ENCODE data around the gene R3HDM2.

Gene R3HDM2

DNA sequence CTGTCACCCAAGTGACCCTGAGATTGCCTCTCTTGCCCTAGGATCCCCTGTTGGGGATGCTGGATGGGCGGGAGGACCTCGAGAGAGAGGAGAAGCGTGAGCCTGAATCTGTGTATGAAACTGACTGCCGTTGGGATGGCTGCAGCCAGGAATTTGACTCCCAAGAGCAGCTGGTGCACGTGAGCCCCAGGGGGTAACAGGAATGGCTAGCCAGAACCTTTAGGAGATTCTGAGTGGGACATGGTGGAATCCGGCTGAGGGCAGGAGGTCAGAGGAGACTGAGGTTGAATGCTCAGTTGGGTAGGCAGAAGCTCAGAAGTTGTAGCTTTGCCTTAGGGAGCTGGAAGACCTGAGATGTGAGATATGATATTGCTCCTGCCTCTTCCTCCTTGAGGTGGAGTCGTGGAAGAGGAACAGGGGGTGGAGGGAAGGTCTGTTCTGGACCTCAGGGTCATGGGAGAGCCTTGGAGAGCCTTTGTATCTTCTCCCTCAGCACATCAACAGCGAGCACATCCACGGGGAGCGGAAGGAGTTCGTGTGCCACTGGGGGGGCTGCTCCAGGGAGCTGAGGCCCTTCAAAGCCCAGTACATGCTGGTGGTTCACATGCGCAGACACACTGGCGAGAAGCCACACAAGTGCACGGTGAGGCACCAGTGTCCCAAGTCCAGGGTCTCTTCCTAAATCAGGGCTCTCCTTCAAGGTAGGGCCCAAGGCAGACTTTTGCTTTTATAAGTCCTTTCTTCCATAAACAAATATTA, 35.1 kb upstream of the R3HDM2 start:
- no peak for DNase-seq

DNA sequence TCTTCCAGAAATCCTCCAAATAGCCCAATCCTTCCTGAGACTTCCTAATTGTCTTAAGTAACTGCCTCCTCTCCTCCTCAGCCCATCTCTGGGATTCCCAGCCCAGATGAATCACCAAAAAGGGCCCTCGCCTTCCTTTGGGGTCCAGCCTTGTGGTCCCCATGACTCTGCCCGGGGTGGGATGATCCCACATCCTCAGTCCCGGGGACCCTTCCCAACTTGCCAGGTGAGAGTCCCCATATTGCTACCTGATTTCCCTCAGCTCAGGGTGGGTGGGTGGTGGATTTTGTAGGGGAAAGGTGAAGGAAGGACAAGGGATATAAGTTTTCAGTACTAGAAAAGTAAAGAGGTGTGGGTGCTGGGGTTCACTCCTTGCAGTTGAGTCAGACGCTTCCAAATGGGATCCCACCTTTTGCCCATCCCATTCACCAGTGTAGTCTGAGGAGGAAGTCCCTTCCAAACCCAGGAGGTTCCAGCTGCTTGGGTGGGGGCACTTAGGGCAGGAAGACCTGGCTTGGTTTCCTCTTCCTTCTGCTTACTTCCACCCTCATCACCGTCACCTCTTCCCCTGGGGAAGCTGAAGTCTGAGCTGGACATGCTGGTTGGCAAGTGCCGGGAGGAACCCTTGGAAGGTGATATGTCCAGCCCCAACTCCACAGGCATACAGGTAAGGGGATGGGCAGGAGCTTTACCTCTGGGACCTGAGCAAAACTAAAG, 34.3 kb upstream of the R3HDM2 start:
- DNase-seq = no peak

DNA sequence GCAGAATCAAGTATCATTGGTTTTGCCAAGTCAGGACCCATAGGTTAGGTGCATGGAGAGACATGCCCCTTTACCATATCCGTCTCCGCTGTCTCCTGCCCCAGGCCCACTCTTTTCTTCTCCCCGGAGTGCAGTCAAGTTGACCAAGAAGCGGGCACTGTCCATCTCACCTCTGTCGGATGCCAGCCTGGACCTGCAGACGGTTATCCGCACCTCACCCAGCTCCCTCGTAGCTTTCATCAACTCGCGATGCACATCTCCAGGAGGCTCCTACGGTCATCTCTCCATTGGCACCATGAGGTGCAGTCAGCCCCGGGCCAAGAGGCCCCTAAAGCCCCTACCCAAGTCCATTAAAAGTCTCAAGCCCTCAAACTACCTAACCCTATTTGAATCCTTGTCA, 33.7 kb upstream of the R3HDM2 start:
- DNase-seq = no peak

DNA sequence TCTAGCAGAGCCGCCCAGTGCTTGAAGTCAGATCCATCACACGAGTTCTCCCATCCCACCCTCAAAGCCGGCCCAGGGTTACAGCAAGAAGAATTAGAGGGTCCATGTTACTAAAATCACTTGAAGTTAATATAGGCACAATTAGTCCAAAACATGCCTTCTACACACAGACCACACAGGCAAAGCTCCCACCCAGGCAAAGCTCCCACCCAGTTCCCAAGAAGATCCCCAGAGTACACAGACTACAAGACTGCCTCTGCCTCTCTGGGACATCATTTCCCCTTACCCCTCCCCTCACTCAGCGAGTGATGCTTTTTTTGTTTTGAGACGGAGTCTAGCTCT, 32.0 kb upstream of the R3HDM2 start:
- DNase-seq = no peak

DNA sequence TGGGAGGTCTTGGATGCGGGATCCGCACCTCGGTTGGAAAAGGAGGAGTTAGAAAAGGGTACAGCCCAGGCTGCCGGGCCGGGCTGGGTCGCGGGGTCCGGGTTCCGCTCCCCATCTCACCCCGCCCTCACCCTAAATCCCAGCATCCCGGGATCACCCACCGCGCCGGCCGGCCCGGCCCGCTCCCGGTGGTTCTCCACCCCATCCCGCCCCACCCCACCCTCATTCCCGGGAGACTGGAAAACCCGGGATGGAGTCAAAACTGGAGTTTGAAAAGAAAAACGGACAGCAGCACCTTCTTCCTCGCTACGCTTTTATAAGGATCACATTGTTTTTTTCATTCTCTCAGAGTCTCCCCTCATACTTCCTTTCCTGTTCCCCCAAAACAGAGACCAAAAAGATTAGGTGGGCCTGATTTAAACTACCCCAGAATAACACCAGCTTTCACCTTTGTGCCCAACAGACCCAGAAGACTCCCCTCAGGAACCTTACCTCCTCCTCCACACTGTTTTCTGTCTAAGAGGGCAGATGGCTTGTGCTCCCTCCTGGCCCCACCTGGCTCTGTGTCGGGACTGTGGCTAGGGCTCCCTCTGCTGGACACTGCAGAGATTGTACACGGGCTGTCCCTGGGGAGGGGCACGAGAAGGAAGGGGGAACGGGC, 31.5 kb upstream of the R3HDM2 start:
- DNase-seq = peak; percentile 81

DNA sequence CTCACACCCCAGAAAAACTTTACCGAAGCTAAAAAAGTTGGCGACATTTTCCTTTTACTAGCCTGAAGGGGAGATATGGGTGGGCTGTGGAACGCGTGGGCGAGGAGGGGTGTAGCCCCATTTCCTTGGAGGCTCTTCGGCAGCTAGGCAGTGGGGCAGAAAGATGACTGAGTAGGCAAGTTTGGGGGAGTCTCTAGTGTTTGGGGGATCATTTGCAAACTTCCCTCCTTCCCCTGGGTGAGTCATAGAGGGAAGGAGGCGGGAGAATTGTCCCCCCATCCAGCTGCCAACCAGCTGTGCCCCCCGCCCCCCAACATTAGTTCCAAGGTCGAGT, 31.0 kb upstream of the R3HDM2 start:
- no peak for DNase-seq

DNA sequence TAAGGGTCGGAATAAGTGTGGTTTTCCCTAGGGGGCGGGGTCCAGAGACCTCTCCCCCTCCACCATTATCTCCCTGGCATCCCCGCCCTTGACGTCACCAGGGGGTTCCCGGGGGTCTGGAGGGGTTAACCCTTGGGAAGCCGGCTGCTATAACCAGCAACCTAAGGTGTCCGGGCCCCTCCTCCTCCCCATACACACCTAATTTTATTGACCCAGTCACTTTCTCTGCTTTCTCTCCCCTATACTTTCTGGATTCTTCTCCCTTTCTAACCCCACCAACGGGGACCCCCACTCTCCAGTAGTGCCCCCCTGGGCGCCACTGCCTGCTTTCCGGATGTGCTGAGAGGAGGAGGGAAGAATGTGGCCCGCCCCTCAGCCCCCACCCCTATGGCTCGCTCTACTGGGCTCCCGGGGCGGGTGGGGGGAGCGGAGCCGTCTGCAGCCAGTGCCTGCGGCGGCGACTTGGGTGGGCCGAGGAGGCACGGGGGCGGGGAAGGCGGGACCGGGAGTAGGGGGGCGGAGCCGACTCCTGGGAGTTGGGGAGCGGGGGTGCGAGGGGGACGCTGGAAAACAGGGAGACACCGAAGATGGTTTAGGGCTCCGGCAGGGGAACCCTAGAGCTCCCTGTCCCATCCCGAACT, 30.6 kb upstream of the R3HDM2 start:
- DNase-seq = no peak

DNA sequence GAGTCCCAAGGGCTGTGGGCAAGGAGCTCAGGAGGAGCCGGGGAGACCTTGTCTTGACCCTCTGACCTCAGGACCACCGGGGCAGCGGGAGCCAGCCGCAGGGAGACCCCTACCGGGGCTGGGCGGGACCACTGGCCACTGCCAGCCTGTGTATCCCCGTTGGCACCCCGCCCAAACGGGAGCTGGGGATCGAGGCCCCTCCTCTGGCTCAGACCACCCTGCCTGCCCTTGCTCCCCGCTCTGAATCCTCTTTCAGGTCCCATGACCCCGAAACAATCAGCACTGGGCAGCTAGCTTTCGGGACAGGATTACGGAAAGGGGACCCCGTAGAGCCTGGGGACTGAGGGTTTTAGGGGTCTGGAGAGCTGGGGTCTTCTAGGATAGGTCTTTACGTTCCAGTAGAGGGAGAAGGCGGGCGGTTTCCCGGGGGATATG, 30.0 kb upstream of the R3HDM2 start:
- DNase-seq = no peak

DNA sequence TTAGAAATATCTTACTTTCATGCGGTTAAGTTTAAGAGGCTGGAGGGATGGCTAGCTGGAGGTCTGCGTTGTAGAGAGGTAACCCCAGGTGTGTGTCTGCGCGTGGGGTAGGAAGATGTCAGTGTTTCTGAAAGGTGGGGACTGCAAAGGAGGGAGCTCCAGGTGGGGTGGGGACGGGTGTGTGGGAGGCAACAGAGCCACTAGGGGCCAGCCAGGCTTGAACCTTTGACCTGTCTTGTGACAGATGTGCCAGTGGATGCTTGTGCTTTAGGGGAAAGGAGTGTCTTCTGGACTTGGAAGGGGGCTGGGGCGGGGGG, 29.6 kb upstream of the R3HDM2 start:
- no peak for DNase-seq

DNA sequence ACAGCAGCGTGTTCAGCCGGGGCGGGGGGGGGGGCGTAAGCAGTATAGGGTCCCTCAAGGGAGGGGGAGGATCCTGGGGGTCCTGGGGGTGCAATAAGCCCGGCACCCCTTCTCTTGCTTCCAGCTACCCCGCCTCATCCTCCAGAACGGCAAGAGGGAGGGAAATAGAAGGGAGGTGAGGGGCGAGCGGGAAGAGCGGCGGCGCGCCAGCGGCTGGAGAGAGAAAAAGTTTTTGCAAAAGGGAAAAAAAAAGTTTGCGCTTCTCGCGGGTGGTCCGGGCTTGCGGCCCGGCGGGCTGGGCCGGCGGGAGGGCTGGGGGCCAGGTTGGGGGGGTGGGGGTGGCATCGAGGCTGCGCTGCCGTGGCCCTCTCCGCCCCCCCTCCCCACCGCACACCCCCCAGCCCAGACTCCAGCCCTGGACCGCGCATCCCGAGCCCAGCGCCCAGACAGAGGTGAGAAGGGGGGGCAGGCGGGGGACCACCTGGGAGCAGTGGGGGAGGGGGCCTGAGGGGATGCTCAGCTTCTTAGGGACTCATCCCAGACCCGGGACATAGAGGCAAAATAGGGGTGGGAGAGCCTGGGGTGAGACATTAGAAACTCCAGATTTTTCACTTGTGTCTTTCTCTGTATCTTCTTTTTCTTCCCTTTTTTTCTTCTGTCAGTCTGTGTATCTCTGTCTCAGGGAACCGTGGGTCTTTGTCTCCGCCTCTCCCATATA, 29.1 kb upstream of the R3HDM2 start, which contains the start of gene GLI1:
Gene GLI1, plus strand, starts transcription at position 36 of the 718 bp plus-strand sequence. CDS start 3,907 bp downstream, outside the sequence.
- no peak for DNase-seq

DNA sequence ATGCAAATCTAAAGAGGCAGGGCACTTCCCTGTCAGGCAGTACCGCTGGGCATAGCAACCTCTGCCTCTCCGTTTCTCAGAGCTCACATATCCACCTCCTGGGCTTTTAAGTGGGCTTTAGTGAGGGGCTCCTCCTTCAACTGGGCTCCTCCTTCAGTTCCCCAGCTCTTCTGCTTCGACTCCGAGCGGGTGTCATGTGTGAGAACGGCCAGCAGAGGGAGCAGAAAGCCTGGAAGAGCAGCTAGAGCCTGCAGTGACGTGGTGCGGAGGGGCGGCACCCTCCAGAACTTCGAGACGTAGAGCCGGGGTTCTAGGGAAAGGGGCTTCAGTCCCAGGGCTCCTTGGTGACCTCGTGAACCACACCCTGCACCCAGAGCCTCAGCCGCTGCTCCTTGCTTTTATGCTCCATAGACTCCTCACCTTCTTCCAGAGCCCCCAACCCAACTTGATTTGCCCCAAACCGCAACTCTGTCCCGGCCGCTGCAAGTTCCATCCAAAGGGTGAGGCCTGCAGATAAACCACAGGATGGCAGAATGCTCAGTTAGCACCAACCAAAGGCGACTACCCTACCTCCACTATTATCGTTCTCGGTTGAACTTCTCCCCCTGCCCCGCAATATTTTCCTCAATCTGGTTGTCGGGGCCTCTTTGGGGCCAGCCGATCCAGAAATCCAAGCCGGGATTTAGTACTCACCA, 28.4 kb upstream of the R3HDM2 start:
- DNase-seq = peak; percentile 88

DNA sequence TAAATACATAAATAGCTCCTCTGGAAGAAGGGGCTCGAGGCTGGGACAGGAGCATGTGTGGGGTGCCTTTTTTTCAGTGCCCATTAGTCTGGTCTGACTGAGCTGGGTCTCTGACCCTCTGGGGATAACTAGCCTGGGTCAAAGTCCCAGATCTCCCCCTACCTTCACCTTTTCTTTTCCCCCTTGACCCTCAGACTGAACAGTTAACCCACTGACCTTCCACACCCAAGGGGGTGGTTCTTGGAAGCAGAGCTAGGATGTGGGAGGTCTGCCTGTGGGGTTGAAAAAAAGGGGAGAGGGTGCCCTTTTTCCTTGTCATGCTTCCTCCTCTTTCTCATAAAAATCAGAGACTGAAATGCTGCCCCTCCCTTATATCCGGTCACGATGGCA, 27.8 kb upstream of the R3HDM2 start:
- no peak for DNase-seq

DNA sequence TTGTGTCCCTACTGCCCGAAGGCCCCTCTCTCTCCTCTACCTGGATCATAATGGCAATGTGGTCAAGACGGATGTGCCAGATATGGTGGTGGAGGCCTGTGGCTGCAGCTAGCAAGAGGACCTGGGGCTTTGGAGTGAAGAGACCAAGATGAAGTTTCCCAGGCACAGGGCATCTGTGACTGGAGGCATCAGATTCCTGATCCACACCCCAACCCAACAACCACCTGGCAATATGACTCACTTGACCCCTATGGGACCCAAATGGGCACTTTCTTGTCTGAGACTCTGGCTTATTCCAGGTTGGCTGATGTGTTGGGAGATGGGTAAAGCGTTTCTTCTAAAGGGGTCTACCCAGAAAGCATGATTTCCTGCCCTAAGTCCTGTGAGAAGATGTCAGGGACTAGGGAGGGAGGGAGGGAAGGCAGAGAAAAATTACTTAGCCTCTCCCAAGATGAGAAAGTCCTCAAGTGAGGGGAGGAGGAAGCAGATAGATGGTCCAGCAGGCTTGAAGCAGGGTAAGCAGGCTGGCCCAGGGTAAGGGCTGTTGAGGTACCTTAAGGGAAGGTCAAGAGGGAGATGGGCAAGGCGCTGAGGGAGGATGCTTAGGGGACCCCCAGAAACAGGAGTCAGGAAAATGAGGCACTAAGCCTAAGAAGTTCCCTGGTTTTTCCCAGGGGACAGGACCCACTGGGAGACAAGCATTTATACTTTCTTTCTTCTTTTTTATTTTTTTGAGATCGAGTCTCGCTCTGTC, 26.1 kb upstream of the R3HDM2 start:
- no peak for DNase-seq

DNA sequence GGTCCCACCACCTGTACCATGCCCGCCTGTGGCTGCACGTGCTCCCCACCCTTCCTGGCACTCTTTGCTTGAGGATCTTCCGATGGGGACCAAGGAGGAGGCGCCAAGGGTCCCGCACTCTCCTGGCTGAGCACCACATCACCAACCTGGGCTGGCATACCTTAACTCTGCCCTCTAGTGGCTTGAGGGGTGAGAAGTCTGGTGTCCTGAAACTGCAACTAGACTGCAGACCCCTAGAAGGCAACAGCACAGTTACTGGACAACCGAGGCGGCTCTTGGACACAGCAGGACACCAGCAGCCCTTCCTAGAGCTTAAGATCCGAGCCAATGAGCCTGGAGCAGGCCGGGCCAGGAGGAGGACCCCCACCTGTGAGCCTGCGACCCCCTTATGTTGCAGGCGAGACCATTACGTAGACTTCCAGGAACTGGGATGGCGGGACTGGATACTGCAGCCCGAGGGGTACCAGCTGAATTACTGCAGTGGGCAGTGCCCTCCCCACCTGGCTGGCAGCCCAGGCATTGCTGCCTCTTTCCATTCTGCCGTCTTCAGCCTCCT, 25.4 kb upstream of the R3HDM2 start:
- no peak for DNase-seq

DNA sequence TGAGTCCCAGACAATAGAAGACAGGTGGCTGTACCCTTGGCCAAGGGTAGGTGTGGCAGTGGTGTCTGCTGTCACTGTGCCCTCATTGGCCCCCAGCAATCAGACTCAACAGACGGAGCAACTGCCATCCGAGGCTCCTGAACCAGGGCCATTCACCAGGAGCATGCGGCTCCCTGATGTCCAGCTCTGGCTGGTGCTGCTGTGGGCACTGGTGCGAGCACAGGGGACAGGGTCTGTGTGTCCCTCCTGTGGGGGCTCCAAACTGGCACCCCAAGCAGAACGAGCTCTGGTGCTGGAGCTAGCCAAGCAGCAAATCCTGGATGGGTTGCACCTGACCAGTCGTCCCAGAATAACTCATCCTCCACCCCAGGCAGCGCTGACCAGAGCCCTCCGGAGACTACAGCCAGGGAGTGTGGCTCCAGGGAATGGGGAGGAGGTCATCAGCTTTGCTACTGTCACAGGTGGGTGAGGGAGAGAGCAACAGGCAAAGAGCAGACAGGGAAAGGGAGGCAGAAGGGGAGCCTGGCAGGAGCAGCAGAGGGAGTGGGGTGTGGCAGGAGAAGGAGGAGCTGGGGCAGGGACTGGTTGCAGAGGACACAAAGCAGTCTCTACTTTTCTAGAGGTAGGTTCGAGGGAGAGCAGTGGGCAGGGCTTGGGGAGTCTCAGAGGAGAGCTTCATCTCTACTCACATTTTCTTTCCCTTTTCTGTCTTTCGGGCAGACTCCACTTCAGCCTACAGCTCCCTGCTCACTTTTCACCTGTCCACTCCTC, 24.7 kb upstream of the R3HDM2 start:
- no peak for DNase-seq

DNA sequence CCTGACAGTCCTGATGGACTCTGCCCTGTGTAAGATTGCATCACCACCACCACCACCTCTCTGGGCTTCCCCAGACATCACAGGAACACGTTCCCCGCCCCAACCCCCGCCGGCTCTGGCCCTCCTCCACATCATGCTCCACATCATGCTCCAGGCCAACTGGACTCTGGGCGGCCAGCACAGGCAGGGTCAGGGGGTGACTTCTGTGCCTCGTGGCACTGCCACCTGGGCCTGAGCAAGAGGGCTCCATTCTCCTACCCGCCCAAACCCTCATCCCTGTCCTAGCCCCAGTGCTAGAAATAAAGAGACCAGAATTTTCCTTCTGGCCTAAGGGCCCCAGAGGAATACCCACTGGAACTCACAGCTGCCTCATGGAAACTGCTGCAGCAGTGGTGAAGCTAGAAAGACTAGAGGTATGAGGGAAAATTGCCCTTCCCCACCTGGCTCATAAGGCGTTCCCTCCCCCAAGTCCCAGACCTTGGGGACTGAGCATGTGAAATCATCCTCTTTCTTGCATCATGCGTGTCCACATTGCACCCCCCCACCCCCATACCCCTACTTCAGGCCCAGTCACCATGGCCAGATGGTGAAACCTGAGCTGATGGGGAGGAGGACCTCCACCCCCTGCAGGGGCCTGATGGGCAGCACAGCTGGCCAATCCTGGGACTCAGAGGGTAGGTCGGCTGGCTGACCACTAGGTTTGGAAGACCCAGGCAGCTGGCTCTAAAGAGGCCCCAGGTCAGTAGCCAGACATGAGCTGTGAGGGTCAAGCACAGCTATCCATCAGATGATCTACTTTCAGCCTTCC, 23.9 kb upstream of the R3HDM2 start, which contains the start of gene INHBE:
Gene INHBE, plus strand, starts transcription at position 742 of the 808 bp plus-strand sequence. CDS start 230 bp downstream, outside the sequence.
- no peak for DNase-seq

DNA sequence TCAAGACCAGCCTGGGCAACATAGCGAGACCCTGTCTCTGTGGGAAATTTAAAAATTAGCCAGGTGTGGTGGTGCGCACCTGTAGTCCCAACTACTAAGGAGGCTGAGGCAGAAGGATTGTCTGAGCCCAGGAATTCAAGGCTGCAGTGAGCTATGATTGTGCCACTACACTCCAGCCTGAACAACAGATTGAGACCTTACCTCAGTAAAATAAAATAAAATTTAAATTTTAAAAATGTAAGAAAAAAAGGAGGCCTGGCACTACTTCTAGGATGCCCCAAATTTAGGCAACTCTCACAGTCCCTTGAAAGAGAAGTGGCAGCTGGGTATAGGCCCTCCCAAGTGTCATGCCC, 23.3 kb upstream of the R3HDM2 start:
- DNase-seq = no peak

DNA sequence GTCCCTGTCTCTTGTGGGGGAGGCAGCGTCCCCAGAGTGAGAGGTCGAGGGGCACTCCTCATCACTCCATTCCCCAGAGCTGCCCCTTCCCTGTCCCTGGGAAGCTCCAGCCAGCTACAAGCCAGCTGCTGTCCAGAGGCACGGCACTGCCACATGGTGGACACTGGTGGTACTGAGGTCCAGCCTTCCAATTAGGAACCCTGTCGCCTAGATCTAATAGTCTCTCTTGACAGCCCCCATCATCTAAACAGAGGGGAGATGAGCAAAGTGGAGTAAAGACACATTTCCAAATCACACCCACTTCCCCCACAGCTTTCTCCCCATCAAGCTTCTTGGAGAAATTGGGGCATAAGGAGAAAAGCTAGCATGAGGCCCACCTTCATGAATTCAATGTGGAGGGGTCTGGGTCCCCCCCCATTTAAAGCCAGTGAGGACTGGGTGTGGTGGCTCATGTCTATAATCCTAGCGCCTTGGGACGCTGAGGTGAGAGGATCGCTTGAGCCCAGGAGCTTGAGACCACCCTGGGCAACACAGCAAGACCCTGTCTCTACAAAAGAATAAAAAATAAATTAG, 22.2 kb upstream of the R3HDM2 start:
- no peak for DNase-seq

Data from activated CD4-positive, alpha-beta T cell treated with anti-CD3 and anti-CD28 coated beads for 1 hour (primary cell).